Osteoblast (primary cell): ENCODE results near the gene MAGI1. TPM values are rescaled to one million over a fixed set of nuclear protein-coding genes. Genes with fewer than 3 reads are reported as not detected.

Experiments
- DNase-seq: peaks from one replicate; pipeline ENCODE4 v3.0.0; 2011; ENCODE audit warnings: low spot score, mixed read lengths; ENCODE audit not compliant: insufficient read length; ENCODE audit errors: missing footprints
- H2AFZ ChIP-seq: 2 replicates; pipeline ENCODE4 v1.6.0; 2011; ENCODE audit warnings: mild to moderate bottlenecking, low read length
- H3K27ac ChIP-seq: 2 replicates; pipeline ENCODE4 v1.5.1; 2011; ENCODE audit warnings: mild to moderate bottlenecking, low read depth, low read length, moderate library complexity
- H3K27me3 ChIP-seq: 2 replicates; pipeline ENCODE4 v1.6.0; 2012; ENCODE audit warnings: mild to moderate bottlenecking, control low read depth, inconsistent platforms, low read length, moderate library complexity; ENCODE audit not compliant: insufficient read depth
- H3K36me3 ChIP-seq: 2 replicates; pipeline ENCODE4 v1.5.1; 2011; ENCODE audit warnings: mild to moderate bottlenecking, low read length, control low read depth, moderate library complexity; ENCODE audit not compliant: insufficient read depth
- H3K4me1 ChIP-seq: 2 replicates; pipeline ENCODE4 v1.5.1; 2011; ENCODE audit warnings: mild to moderate bottlenecking, low read length, control low read depth, moderate library complexity; ENCODE audit not compliant: insufficient read depth
- H3K4me2 ChIP-seq: 2 replicates; pipeline ENCODE4 v1.6.0; 2011; ENCODE audit warnings: mild to moderate bottlenecking, low read length; ENCODE audit not compliant: insufficient read depth
- H3K4me3 ChIP-seq: fragments of 200-600 bp; sonication (generic); 3 replicates; pipeline ENCODE4 v1.5.1; 2012; ENCODE audit warnings: mild to moderate bottlenecking, low read length, inconsistent platforms; ENCODE audit not compliant: insufficient read depth
- H3K79me2 ChIP-seq: 2 replicates; pipeline ENCODE4 v1.6.0; 2012; ENCODE audit warnings: mild to moderate bottlenecking, low read length, control low read depth, inconsistent platforms; ENCODE audit not compliant: insufficient read depth
- H3K9me3 ChIP-seq: 2 replicates; pipeline ENCODE4 v1.5.1; 2011; ENCODE audit warnings: low read depth, low read length, control low read depth
- H4K20me1 ChIP-seq: 2 replicates; pipeline ENCODE4 v1.6.0; 2012; ENCODE audit warnings: mild to moderate bottlenecking, low read length, control low read depth; ENCODE audit not compliant: insufficient read depth
- CTCF ChIP-seq: IDR thresholded peaks from 2 replicates; pipeline ENCODE4 v1.5.1; 2011; ENCODE audit warnings: mild to moderate bottlenecking, low read depth, low read length, moderate library complexity; ENCODE audit errors: extremely low read depth
- total RNA-seq: library from RNA; depleted of rRNA; stranded (reverse); fragments of >200 nt; gene quantifications from 2 replicates; pipeline ENCODE4 v1.2.3, GENCODE V29; 2012

The MAGI1 gene
- total RNA-seq, 1 donor: 66.6 TPM

GRCh38 chr3:65816208-65816607 lies 222.5 kb downstream of the MAGI1 start:
- Histone ChIP-seq H4K20me1 (peaks cover 17% of the 10 kb centered on the region), H3K79me2 (peaks cover 51% of the 10 kb centered on the region), H3K27ac (no peak overlapping the region), H3K27me3 (no peaks in the 10 kb centered on the region), H3K4me3 (no peak overlapping the region), H3K4me1 (peaks cover 20% of the 10 kb centered on the region), H2AFZ (no peak overlapping the region), H3K9me3 (no peaks in the 10 kb centered on the region), H3K36me3 (no peaks in the 10 kb centered on the region), H3K4me2 (no peak overlapping the region)
- DNase-seq: no peak
- no peak for TF ChIP-seq CTCF

- no peak for DNase-seq
- H2AFZ ChIP-seq: no peak overlapping the region
- peak overlapping the region; percentile 40 for H3K4me2 ChIP-seq
- no peak for TF ChIP-seq CTCF
- H3K4me3 ChIP-seq: peak overlapping the region; percentile 10
- H3K9me3 ChIP-seq: no peaks in the 10 kb centered on the region
- H4K20me1 ChIP-seq: peaks cover 15% of the 10 kb centered on the region
- H3K36me3 ChIP-seq: no peaks in the 10 kb centered on the region
- H3K27ac ChIP-seq: no peak overlapping the region
- H3K27me3 ChIP-seq: no peaks in the 10 kb centered on the region
- H3K79me2 ChIP-seq: peaks cover 44% of the 10 kb centered on the region
- H3K4me1 ChIP-seq: peaks cover 24% of the 10 kb centered on the region
Observed at GRCh38 chr3:65814845-65815578, 223.7 kb downstream of the MAGI1 start.

GRCh38 chr3:65811892-65812291 lies 226.8 kb downstream of the MAGI1 start:
- H3K79me2 ChIP-seq: peaks cover 34% of the 10 kb centered on the region
- no peaks in the 10 kb centered on the region for H3K27me3 ChIP-seq
- H3K4me3 ChIP-seq: no peak overlapping the region
- H3K4me2 ChIP-seq: peak overlapping the region; percentile 63
- H3K27ac ChIP-seq: peak overlapping the region; percentile 68
- no peaks in the 10 kb centered on the region for H3K36me3 ChIP-seq
- no peak for DNase-seq
- no peak overlapping the region for H2AFZ ChIP-seq
- H3K4me1 ChIP-seq: peaks cover 24% of the 10 kb centered on the region
- no peaks in the 10 kb centered on the region for H3K9me3 ChIP-seq
- H4K20me1 ChIP-seq: peaks cover 19% of the 10 kb centered on the region
- no peak for TF ChIP-seq CTCF

GRCh38 chr3:65811086-65811761 lies 227.5 kb downstream of the MAGI1 start:
- peak; percentile 77 for DNase-seq
- H3K4me1 ChIP-seq: peaks cover 24% of the 10 kb centered on the region
- peak overlapping the region; percentile 68 for H3K27ac ChIP-seq
- H4K20me1 ChIP-seq: peaks cover 25% of the 10 kb centered on the region
- peaks cover 33% of the 10 kb centered on the region for H3K79me2 ChIP-seq
- no peaks in the 10 kb centered on the region for H3K27me3 ChIP-seq
- no peak overlapping the region for H2AFZ ChIP-seq
- H3K4me2 ChIP-seq: peak overlapping the region; percentile 63
- TF ChIP-seq CTCF: no peak
- no peak overlapping the region for H3K4me3 ChIP-seq
- H3K9me3 ChIP-seq: no peaks in the 10 kb centered on the region
- H3K36me3 ChIP-seq: no peaks in the 10 kb centered on the region
